Sigmoid colon (tissue), 7 donors: ENCODE measurements around the gene MARCHF7. TPM values are rescaled to one million over a fixed set of nuclear protein-coding genes. Genes with fewer than 3 reads are reported as not detected.

ENCODE experiments used
- DNase-seq: peaks from one replicate; pipeline ENCODE4 v3.0.0-alpha.2; 2019
- H3K27ac ChIP-seq, 4 donors: fragments of 200-600 bp; sonication (generic); one replicate each; pipeline ENCODE4 v1.5.1; 2016 to 2019; ENCODE audit warnings: mild to moderate bottlenecking in 1 of 4
- H3K27me3 ChIP-seq, 3 donors: fragments of 200-600 bp; sonication (generic); one replicate each; pipeline ENCODE4 v1.5.1; 2019; ENCODE audit warnings: mild to moderate bottlenecking in 1 of 3
- H3K36me3 ChIP-seq, 4 donors: fragments of 200-600 bp; sonication (generic); one replicate each; pipeline ENCODE4 v1.5.1; 2016 to 2019
- H3K4me1 ChIP-seq, 4 donors: fragments of 200-600 bp; sonication (generic); one replicate each; pipeline ENCODE4 v1.5.1; 2017 to 2019
- H3K4me3 ChIP-seq, 4 donors: fragments of 200-600 bp; sonication (generic); one replicate each; pipeline ENCODE4 v1.5.1; 2017 to 2019; ENCODE audit warnings: mild to moderate bottlenecking in 2 of 4, moderate library complexity in 1 of 4
- H3K9me3 ChIP-seq, 4 donors: fragments of 200-600 bp in 3 of 4; sonication (generic) in 3 of 4; one replicate each; pipeline versions ENCODE4 v1.5.1 to v1.6.1; 2013 to 2019
- EP300 ChIP-seq, 4 donors: sonication (generic); formaldehyde crosslinking; IDR thresholded peaks; one replicate each; pipeline ENCODE4 v1.6.1; 2017; ENCODE audit warnings: antibody characterized with exemption in 4 of 4
- POLR2A ChIP-seq, 2 donors: fragments of 450-650 bp; IDR thresholded peaks; one replicate each; pipeline ENCODE4 v1.6.1; 2016; ENCODE audit warnings: antibody characterized with exemption in 2 of 2, mild to moderate bottlenecking in 2 of 2, moderate library complexity in 2 of 2
- POLR2AphosphoS5 ChIP-seq, 4 donors: sonication (generic); formaldehyde crosslinking; IDR thresholded peaks; one replicate each; pipeline ENCODE4 v1.6.1; 2017; ENCODE audit warnings: antibody characterized with exemption in 4 of 4
- WGBS, 2 donors: extraction: QIAGEN DNeasy Blood & Tissue Kit; methylation state at CpG; one replicate each; pipeline ENCODE4 v1.1.7; 2013; 5-methylcytosine and 5-hydroxymethylcytosine counted together
- intact Hi-C: fragments of 100-400 bp; cut with DNase I; formaldehyde crosslinking; loops from one replicate; pipeline ENCODE4 v1.15.1; 2023
- polyA plus RNA-seq, 3 donors: library from polyadenylated mRNA; stranded (reverse); fragments of 200-250 nt; gene quantifications; one replicate each; pipeline ENCODE4 v1.2.3, GENCODE V29; 2013
- total RNA-seq, 4 donors: library from RNA; depleted of rRNA; stranded (reverse); fragments of >200 nt; gene quantifications; one replicate each; pipeline ENCODE4 v1.1.0, GENCODE V29; 2016
- TF ChIP-seq, protein P1 (sequence below), 4 experiments: fragments of 450-650 bp in 3 of 4; fragments of 200-600 bp in 1 of 4; IDR thresholded peaks; one replicate each; pipeline ENCODE4 v1.5.1; 2016 to 2019; ENCODE audit warnings: antibody characterized with exemption in 4 of 4, mild to moderate bottlenecking in 3 of 4, moderate library complexity in 2 of 4
- donor health status: healthy with polysubstance abuse.
- donor health status: Bipolar disorder and iron deficiency.
- donor health status: healthy.

Gene MARCHF7
- total and polyA plus RNA-seq, 7 donors: 21.0 to 112 (median 89.9) TPM

GRCh38 chr2:159750873-159751272 lies 38.6 kb downstream of the MARCHF7 start:
- H3K27ac ChIP-seq: no peak overlapping the region
- 93 to 97% methylated on average over 1 of the region's 1 CpG for WGBS, 2 donors
- intact Hi-C loops: no loop called here
- TF ChIP-seq, protein P1, sequence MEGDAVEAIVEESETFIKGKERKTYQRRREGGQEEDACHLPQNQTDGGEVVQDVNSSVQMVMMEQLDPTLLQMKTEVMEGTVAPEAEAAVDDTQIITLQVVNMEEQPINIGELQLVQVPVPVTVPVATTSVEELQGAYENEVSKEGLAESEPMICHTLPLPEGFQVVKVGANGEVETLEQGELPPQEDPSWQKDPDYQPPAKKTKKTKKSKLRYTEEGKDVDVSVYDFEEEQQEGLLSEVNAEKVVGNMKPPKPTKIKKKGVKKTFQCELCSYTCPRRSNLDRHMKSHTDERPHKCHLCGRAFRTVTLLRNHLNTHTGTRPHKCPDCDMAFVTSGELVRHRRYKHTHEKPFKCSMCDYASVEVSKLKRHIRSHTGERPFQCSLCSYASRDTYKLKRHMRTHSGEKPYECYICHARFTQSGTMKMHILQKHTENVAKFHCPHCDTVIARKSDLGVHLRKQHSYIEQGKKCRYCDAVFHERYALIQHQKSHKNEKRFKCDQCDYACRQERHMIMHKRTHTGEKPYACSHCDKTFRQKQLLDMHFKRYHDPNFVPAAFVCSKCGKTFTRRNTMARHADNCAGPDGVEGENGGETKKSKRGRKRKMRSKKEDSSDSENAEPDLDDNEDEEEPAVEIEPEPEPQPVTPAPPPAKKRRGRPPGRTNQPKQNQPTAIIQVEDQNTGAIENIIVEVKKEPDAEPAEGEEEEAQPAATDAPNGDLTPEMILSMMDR (IDR thresholded peaks at IDR 0.05): no peak
- no peak for TF ChIP-seq EP300 (IDR thresholded peaks at IDR 0.05)
- no peak for TF ChIP-seq POLR2A (IDR thresholded peaks at IDR 0.05)
- no peak for TF ChIP-seq POLR2AphosphoS5 (IDR thresholded peaks at IDR 0.05)
- no peaks in the 10 kb centered on the region for H3K9me3 ChIP-seq
- H3K4me3 ChIP-seq: no peak overlapping the region
- H3K36me3 ChIP-seq: peaks cover 7 to 78% (median 29%) of the 10 kb centered on the region in 4 donors
- H3K27me3 ChIP-seq: no peaks in the 10 kb centered on the region
- no peak for DNase-seq
- H3K4me1 ChIP-seq: peaks cover 0 to 17% (median 0%) of the 10 kb centered on the region in 4 donors

DNA sequence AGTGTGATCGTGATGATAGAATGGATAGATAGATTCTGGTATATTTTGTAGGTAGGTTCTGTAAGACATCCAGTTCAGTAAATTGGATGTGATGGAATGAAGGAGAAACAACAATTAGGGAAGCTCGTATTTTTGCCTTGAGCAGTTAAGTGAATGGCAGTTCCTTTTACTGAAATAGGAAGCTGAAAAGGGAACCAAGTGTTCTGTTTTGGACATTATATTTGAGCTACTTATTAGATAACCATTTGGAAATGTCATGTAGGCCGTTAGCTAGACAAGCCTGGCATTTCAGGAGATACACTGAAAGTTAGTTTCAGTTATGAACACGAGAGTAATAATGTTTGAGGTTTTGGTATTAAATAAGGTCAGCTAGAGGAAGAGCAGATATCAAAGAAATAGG lies 41.5 kb downstream of the MARCHF7 start:
- no peak for TF ChIP-seq POLR2A (IDR thresholded peaks at IDR 0.05)
- TF ChIP-seq POLR2AphosphoS5 (IDR thresholded peaks at IDR 0.05): no peak
- TF ChIP-seq EP300 (IDR thresholded peaks at IDR 0.05): no peak
- TF ChIP-seq, protein P1 (IDR thresholded peaks at IDR 0.05): no peak
- WGBS, 2 donors: 72 to 86% methylated on average over 4 of the region's 4 CpGs
- Histone ChIP-seq H3K27ac (no peak overlapping the region), H3K9me3 (no peaks in the 10 kb centered on the region), H3K36me3 (peaks cover 7 to 70% (median 18%) of the 10 kb centered on the region in 4 donors), H3K4me1 (peaks cover 0 to 30% (median 8%) of the 10 kb centered on the region in 4 donors), H3K4me3 (no peak overlapping the region), H3K27me3 (no peaks in the 10 kb centered on the region)
- intact Hi-C loops: no loop called here
- DNase-seq: no peak

DNA sequence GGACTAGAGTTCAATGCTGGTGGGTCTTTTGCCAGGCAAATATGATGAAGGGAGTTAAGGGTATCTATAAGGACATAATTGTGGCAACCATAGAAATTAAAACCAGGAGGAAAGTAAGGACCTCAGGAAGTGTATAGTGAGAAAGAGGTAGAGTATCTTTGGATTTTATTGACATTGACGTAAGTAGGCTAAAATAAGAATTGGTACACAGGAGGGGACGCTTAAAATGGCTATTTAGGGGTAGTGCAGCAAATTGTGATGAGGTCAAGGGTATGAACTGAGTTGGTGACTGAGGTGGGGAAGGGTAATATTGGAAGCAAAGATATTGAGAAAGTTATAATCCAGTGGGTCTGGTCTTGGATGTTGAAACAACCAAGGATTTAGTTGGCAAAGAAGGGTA lies 42.7 kb downstream of the MARCHF7 start:
- intact Hi-C loops: no loop called here
- Histone ChIP-seq H3K36me3 (peaks cover 3 to 70% (median 22%) of the 10 kb centered on the region in 4 donors), H3K4me1 (peaks cover 0 to 30% (median 8%) of the 10 kb centered on the region in 4 donors), H3K27ac (no peak overlapping the region), H3K9me3 (no peaks in the 10 kb centered on the region), H3K27me3 (no peaks in the 10 kb centered on the region), H3K4me3 (no peak overlapping the region)
- DNase-seq: no peak
- TF ChIP-seq POLR2A (IDR thresholded peaks at IDR 0.05) (no peak), POLR2AphosphoS5 (IDR thresholded peaks at IDR 0.05) (no peak), EP300 (IDR thresholded peaks at IDR 0.05) (no peak)
- TF ChIP-seq, protein P1 (IDR thresholded peaks at IDR 0.05): no peak
- 96 to 97% methylated on average over 2 of the region's 2 CpGs for WGBS, 2 donors

- H3K36me3 ChIP-seq: peaks cover 3 to 73% (median 25%) of the 10 kb centered on the region in 4 donors
- H3K4me3 ChIP-seq: no peak overlapping the region
- intact Hi-C loops: no loop called here
- no peaks in the 10 kb centered on the region for H3K27me3 ChIP-seq
- no peak overlapping the region for H3K27ac ChIP-seq
- no peaks in the 10 kb centered on the region for H3K9me3 ChIP-seq
- TF ChIP-seq POLR2AphosphoS5 (IDR thresholded peaks at IDR 0.05) (no peak), EP300 (IDR thresholded peaks at IDR 0.05) (no peak), POLR2A (IDR thresholded peaks at IDR 0.05) (no peak)
- TF ChIP-seq, protein P1 (IDR thresholded peaks at IDR 0.05): no peak
- no peak for DNase-seq
- peaks cover 0 to 30% (median 8%) of the 10 kb centered on the region in 4 donors for H3K4me1 ChIP-seq
Observed at GRCh38 chr2:159755788-159756187, 43.5 kb downstream of the MARCHF7 start.

- no peak for DNase-seq
- 80 to 86% methylated on average over 1 of the region's 1 CpG for WGBS, 2 donors
- H3K27me3 ChIP-seq: no peaks in the 10 kb centered on the region
- no peaks in the 10 kb centered on the region for H3K9me3 ChIP-seq
- peaks cover 3 to 77% (median 14%) of the 10 kb centered on the region in 4 donors for H3K36me3 ChIP-seq
- no peak overlapping the region for H3K27ac ChIP-seq
- H3K4me1 ChIP-seq: peaks cover 0 to 20% (median 9%) of the 10 kb centered on the region in 4 donors
- intact Hi-C loops: no loop called here
- TF ChIP-seq POLR2A (IDR thresholded peaks at IDR 0.05) (no peak), POLR2AphosphoS5 (IDR thresholded peaks at IDR 0.05) (no peak), EP300 (IDR thresholded peaks at IDR 0.05) (no peak)
- TF ChIP-seq, protein P1 (IDR thresholded peaks at IDR 0.05): no peak
- no peak overlapping the region for H3K4me3 ChIP-seq
Observed at GRCh38 chr2:159758239-159758638, 45.9 kb downstream of the MARCHF7 start.
